Epithelial cell of alveolus of lung (primary cell): ENCODE measurements around the gene BEGAIN. TPM values are rescaled to one million over a fixed set of nuclear protein-coding genes. Genes with fewer than 3 reads are reported as not detected.

Experiments used
- total RNA-seq: library from RNA; depleted of rRNA; stranded (reverse); fragments of >200 nt; gene quantifications from 2 replicates; pipeline ENCODE4 v1.2.1, GENCODE V29; 2015

BEGAIN gene, protein sequence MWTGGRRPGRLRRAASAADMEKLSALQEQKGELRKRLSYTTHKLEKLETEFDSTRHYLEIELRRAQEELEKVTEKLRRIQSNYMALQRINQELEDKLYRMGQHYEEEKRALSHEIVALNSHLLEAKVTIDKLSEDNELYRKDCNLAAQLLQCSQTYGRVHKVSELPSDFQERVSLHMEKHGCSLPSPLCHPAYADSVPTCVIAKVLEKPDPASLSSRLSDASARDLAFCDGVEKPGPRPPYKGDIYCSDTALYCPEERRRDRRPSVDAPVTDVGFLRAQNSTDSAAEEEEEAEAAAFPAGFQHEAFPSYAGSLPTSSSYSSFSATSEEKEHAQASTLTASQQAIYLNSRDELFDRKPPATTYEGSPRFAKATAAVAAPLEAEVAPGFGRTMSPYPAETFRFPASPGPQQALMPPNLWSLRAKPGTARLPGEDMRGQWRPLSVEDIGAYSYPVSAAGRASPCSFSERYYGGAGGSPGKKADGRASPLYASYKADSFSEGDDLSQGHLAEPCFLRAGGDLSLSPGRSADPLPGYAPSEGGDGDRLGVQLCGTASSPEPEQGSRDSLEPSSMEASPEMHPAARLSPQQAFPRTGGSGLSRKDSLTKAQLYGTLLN
- total RNA-seq, result 0.08 and 4.0 TPM in 2 replicates

DNA sequence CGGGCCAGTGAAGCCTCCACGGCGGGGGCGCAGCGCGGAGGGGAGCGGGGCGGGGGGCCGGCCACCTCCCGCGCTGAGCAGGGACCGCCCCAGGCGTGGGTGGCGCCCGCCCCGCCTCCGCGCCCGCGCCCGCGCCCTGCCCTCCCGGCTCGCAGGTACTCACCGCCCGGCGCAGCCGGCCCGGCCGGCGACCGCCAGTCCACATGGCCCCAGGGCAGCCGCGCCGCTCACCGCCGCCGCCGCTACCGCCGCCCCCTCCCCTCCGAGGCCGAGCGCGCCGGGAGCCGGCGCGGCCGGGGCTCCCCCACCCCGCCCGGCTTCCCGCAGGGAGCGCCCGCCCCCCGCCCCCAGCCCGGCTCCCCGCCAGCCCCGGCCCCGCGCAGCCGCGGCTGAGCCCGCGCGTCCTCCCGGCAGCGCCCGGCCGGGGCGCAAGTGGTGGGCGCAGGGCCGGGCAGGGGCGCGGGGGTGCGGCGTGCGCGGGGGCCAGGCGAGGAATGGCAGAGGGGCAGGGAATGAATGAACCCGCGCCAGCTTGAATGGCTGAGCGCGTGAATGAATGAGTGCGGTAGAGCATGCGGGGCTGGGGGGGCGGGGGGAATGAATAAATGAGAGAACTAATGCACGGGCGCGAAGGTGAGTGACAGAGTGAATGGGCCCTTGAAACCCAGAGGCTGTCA is at the start of gene BEGAIN:
TSS of gene BEGAIN (minus strand) at position 332 of the 677 bp plus-strand sequence. CDS start at position 205, 127 bp downstream.

Other genes starting within 250 kb of the BEGAIN start
- gene WDR25, start 210.9 kb downstream of the BEGAIN start, total RNA-seq, result 23.8 and 25.5 TPM in 2 replicates
- 1.7 TPM in 1 of 2 replicates, not detected in the other for gene DLK1, start 139.5 kb upstream of the BEGAIN start, total RNA-seq
- gene MEG3, start 238.7 kb upstream of the BEGAIN start, total RNA-seq, result 23.8 and 75.1 TPM in 2 replicates